ENCODE data around the gene TRMT61B.

TRMT61B gene

GRCh38 chr2:28870146-28870891, at the start of gene TRMT61B:
TSS of gene TRMT61B (minus strand) at chr2:28870309. CDS start at chr2:28870277, 32 bp downstream.
- H3K4me3 ChIP-seq (ENCODE audit: low read length): peak within 1 kb of the TSS; percentile 72
- H3K27me3 ChIP-seq (ENCODE audit: insufficient read depth, low read length): no peaks in the 10 kb centered on the region
- no peaks in the 10 kb centered on the region for H3K9me3 ChIP-seq (ENCODE audit: low read length)
- H2AFZ ChIP-seq (ENCODE audit: low read depth, low read length): peak within 1 kb of the TSS; percentile 67
- peaks cover 15% of the 10 kb centered on the region for H3K4me1 ChIP-seq (ENCODE audit: insufficient read depth, low read length)
- H3K36me3 ChIP-seq (ENCODE audit: insufficient read depth, low read length): peaks cover 3% of the 10 kb centered on the region

- H3K27me3 ChIP-seq (ENCODE audit: insufficient read depth, low read length): no peaks in the 10 kb centered on the region
- H3K4me3 ChIP-seq (ENCODE audit: low read length): no peak overlapping the region
- no peak overlapping the region for H2AFZ ChIP-seq (ENCODE audit: low read depth, low read length)
- H3K9me3 ChIP-seq (ENCODE audit: low read length): no peaks in the 10 kb centered on the region
- no peaks in the 10 kb centered on the region for H3K4me1 ChIP-seq (ENCODE audit: insufficient read depth, low read length)
- H3K36me3 ChIP-seq (ENCODE audit: insufficient read depth, low read length): peaks cover 66% of the 10 kb centered on the region
Observed at GRCh38 chr2:28915939-28916338, 45.8 kb upstream of the TRMT61B start.

DNA sequence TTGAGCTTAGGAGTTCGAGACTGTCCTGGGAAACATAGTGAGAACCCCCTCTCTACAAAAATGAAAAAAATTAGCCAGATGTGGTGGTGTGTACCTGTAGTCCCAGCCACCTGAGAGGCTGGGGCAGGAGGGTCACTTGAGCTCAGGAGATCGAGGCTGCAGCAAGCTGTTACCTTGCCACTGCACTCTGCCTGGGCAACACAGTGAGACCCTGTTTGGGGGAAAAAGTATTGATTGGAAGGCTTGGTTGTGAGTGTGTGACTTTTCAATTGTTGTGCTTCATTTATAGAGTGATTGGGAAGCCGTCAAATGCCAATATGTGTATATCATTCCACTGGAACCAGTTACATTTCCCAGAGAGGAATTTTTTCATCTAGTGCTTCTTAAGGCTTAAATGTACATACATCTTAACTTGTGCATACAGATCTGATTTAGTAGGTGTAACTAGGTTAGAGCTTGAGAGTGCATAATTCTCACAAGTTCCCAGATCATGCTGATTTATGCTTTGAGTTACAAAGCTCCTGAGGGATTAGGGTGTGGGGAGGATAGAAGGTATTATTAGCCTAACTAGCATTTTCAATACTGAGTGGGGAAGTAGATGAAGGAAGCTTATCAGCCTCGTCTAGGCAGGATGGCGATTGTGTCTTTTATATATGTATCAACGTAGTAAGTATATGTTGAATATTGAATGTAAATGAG, 39.7 kb upstream of the TRMT61B start:
- no peak overlapping the region for H2AFZ ChIP-seq (ENCODE audit: low read depth, low read length)
- H3K4me1 ChIP-seq (ENCODE audit: insufficient read depth, low read length): no peaks in the 10 kb centered on the region
- no peak overlapping the region for H3K4me3 ChIP-seq (ENCODE audit: low read length)
- H3K27me3 ChIP-seq (ENCODE audit: insufficient read depth, low read length): no peaks in the 10 kb centered on the region
- peaks cover 74% of the 10 kb centered on the region for H3K36me3 ChIP-seq (ENCODE audit: insufficient read depth, low read length)
- H3K9me3 ChIP-seq (ENCODE audit: low read length): peaks cover 1% of the 10 kb centered on the region

GRCh38 chr2:28908172-28908571, 38.1 kb upstream of the TRMT61B start:
- Histone ChIP-seq H3K27me3 (ENCODE audit: insufficient read depth, low read length) (no peaks in the 10 kb centered on the region), H3K4me1 (ENCODE audit: insufficient read depth, low read length) (no peaks in the 10 kb centered on the region), H2AFZ (ENCODE audit: low read depth, low read length) (no peak overlapping the region), H3K36me3 (ENCODE audit: insufficient read depth, low read length) (peaks cover 74% of the 10 kb centered on the region), H3K9me3 (ENCODE audit: low read length) (peaks cover 1% of the 10 kb centered on the region), H3K4me3 (ENCODE audit: low read length) (no peak overlapping the region)

- Histone ChIP-seq H3K4me3 (ENCODE audit: low read length) (no peak overlapping the region), H2AFZ (ENCODE audit: low read depth, low read length) (no peak overlapping the region), H3K4me1 (ENCODE audit: insufficient read depth, low read length) (no peaks in the 10 kb centered on the region), H3K36me3 (ENCODE audit: insufficient read depth, low read length) (peaks cover 74% of the 10 kb centered on the region), H3K9me3 (ENCODE audit: low read length) (peaks cover 1% of the 10 kb centered on the region), H3K27me3 (ENCODE audit: insufficient read depth, low read length) (no peaks in the 10 kb centered on the region)
Observed at GRCh38 chr2:28906821-28907220, 36.7 kb upstream of the TRMT61B start.

GRCh38 chr2:28906376-28906775, 36.3 kb upstream of the TRMT61B start:
- no peaks in the 10 kb centered on the region for H3K27me3 ChIP-seq (ENCODE audit: insufficient read depth, low read length)
- H3K4me1 ChIP-seq (ENCODE audit: insufficient read depth, low read length): peaks cover 2% of the 10 kb centered on the region
- peaks cover 1% of the 10 kb centered on the region for H3K9me3 ChIP-seq (ENCODE audit: low read length)
- H3K36me3 ChIP-seq (ENCODE audit: insufficient read depth, low read length): peaks cover 73% of the 10 kb centered on the region
- H3K4me3 ChIP-seq (ENCODE audit: low read length): no peak overlapping the region
- no peak overlapping the region for H2AFZ ChIP-seq (ENCODE audit: low read depth, low read length)

- no peaks in the 10 kb centered on the region for H3K27me3 ChIP-seq (ENCODE audit: insufficient read depth, low read length)
- H3K4me1 ChIP-seq (ENCODE audit: insufficient read depth, low read length): peaks cover 10% of the 10 kb centered on the region
- H2AFZ ChIP-seq (ENCODE audit: low read depth, low read length): no peak overlapping the region
- peaks cover 1% of the 10 kb centered on the region for H3K9me3 ChIP-seq (ENCODE audit: low read length)
- no peak overlapping the region for H3K4me3 ChIP-seq (ENCODE audit: low read length)
- peaks cover 73% of the 10 kb centered on the region for H3K36me3 ChIP-seq (ENCODE audit: insufficient read depth, low read length)
Observed at GRCh38 chr2:28905533-28905932, 35.4 kb upstream of the TRMT61B start.

DNA sequence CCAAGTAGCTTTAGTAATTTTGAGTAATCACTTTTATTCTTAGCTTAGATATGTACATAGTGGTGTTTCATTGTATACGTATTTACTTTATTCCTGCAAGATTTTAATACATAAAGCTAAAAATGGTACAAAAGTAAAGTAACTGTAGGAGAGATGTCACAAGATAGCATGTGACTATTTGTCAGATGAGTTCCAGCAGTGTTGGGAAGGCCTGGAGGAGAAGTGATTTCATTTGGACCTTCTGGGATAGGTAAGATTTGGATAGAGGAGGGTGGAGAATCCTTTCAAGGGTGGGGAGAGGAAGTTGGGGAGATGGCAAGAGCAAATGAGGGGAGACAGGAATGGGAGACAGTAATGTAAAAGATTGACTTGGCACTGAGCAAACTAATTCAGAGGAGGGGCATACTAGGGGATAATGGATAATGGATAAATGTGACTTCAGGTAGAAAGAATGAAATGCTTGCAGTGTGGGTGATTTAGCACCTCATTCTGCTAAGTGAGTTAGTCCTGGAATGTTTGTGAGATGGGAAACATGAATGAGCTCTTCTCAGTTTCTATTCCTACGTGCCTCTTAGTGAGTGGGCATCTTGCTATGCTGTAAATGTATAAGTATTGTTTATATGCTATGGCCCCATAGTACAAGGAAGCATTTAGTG, 34.8 kb upstream of the TRMT61B start:
- H3K36me3 ChIP-seq (ENCODE audit: insufficient read depth, low read length): peaks cover 69% of the 10 kb centered on the region
- H3K4me1 ChIP-seq (ENCODE audit: insufficient read depth, low read length): peaks cover 12% of the 10 kb centered on the region
- H2AFZ ChIP-seq (ENCODE audit: low read depth, low read length): no peak overlapping the region
- no peak overlapping the region for H3K4me3 ChIP-seq (ENCODE audit: low read length)
- peaks cover 1% of the 10 kb centered on the region for H3K9me3 ChIP-seq (ENCODE audit: low read length)
- no peaks in the 10 kb centered on the region for H3K27me3 ChIP-seq (ENCODE audit: insufficient read depth, low read length)

GRCh38 chr2:28904295-28904694, 34.2 kb upstream of the TRMT61B start:
- peaks cover 12% of the 10 kb centered on the region for H3K4me1 ChIP-seq (ENCODE audit: insufficient read depth, low read length)
- peaks cover 62% of the 10 kb centered on the region for H3K36me3 ChIP-seq (ENCODE audit: insufficient read depth, low read length)
- no peaks in the 10 kb centered on the region for H3K9me3 ChIP-seq (ENCODE audit: low read length)
- no peak overlapping the region for H2AFZ ChIP-seq (ENCODE audit: low read depth, low read length)
- H3K27me3 ChIP-seq (ENCODE audit: insufficient read depth, low read length): no peaks in the 10 kb centered on the region
- no peak overlapping the region for H3K4me3 ChIP-seq (ENCODE audit: low read length)

- Histone ChIP-seq H3K9me3 (ENCODE audit: low read length) (no peaks in the 10 kb centered on the region), H3K27me3 (ENCODE audit: insufficient read depth, low read length) (no peaks in the 10 kb centered on the region), H2AFZ (ENCODE audit: low read depth, low read length) (no peak overlapping the region), H3K36me3 (ENCODE audit: insufficient read depth, low read length) (peaks cover 47% of the 10 kb centered on the region), H3K4me1 (ENCODE audit: insufficient read depth, low read length) (peaks cover 12% of the 10 kb centered on the region), H3K4me3 (ENCODE audit: low read length) (no peak overlapping the region)
Observed at GRCh38 chr2:28902584-28902983, 32.5 kb upstream of the TRMT61B start.

DNA sequence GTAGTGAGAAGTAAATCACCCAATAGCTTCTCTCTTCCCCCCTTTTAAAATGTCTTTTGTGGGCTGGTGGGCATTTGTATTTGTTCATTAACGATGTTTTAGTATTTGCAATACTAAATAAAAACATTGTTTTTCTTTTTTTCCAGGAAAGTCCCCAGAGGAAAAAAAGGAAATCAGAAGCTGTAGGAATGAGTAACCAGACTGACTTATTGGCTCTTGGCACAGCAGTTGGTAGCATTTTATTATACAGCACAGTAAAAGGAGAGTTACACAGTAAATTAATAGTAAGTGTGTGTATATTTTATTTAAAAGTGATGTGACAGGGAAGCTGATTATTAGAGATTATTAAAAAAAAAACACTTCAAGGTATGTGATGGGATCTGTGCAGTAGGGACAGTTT, 31.7 kb upstream of the TRMT61B start:
- peaks cover 43% of the 10 kb centered on the region for H3K36me3 ChIP-seq (ENCODE audit: insufficient read depth, low read length)
- H3K27me3 ChIP-seq (ENCODE audit: insufficient read depth, low read length): no peaks in the 10 kb centered on the region
- H3K4me1 ChIP-seq (ENCODE audit: insufficient read depth, low read length): peaks cover 16% of the 10 kb centered on the region
- H3K4me3 ChIP-seq (ENCODE audit: low read length): no peak overlapping the region
- H3K9me3 ChIP-seq (ENCODE audit: low read length): no peaks in the 10 kb centered on the region
- no peak overlapping the region for H2AFZ ChIP-seq (ENCODE audit: low read depth, low read length)

- no peaks in the 10 kb centered on the region for H3K27me3 ChIP-seq (ENCODE audit: insufficient read depth, low read length)
- H2AFZ ChIP-seq (ENCODE audit: low read depth, low read length): no peak overlapping the region
- H3K4me1 ChIP-seq (ENCODE audit: insufficient read depth, low read length): peaks cover 22% of the 10 kb centered on the region
- no peak overlapping the region for H3K4me3 ChIP-seq (ENCODE audit: low read length)
- H3K9me3 ChIP-seq (ENCODE audit: low read length): no peaks in the 10 kb centered on the region
- peaks cover 37% of the 10 kb centered on the region for H3K36me3 ChIP-seq (ENCODE audit: insufficient read depth, low read length)
Observed at GRCh38 chr2:28901202-28901601, 31.1 kb upstream of the TRMT61B start.

- Histone ChIP-seq H3K9me3 (ENCODE audit: low read length) (no peaks in the 10 kb centered on the region), H3K36me3 (ENCODE audit: insufficient read depth, low read length) (peaks cover 13% of the 10 kb centered on the region), H2AFZ (ENCODE audit: low read depth, low read length) (no peak overlapping the region), H3K4me1 (ENCODE audit: insufficient read depth, low read length) (peaks cover 28% of the 10 kb centered on the region), H3K4me3 (ENCODE audit: low read length) (no peak overlapping the region), H3K27me3 (ENCODE audit: insufficient read depth, low read length) (no peaks in the 10 kb centered on the region)
Observed at GRCh38 chr2:28898048-28898447, 27.9 kb upstream of the TRMT61B start.
